HL-60 (cell line): ENCODE results near the gene DAPK1.

Experiments
- DNase-seq, 2 experiments: peaks; one replicate each; pipeline ENCODE4 v3.0.0-alpha.2; 2010 to 2020; ENCODE audit warnings: low read depth in 1 of 2, low spot score in 1 of 2
- H3K27ac ChIP-seq: fragments of 250-450 bp; sonication (Bioruptor Pico); replicated peaks from 2 replicates; pipeline ENCODE4 v1.5.1; 2020; ENCODE audit warnings: mild to moderate bottlenecking, moderate library complexity
- H3K27me3 ChIP-seq: fragments of 250-450 bp; sonication (Bioruptor Pico); 2 replicates; pipeline ENCODE4 v1.5.1; 2021; ENCODE audit warnings: mild to moderate bottlenecking, moderate library complexity; ENCODE audit not compliant: insufficient read depth, poor library complexity, severe bottlenecking
- H3K4me3 ChIP-seq: replicated peaks from 2 replicates; pipeline ENCODE4 v1.5.1; 2011; ENCODE audit warnings: mild to moderate bottlenecking, control low read depth, low read length; ENCODE audit not compliant: insufficient read depth
- CTCF ChIP-seq: IDR thresholded peaks from one replicate; pipeline ENCODE4 v1.5.1; 2011; ENCODE audit warnings: low read length, control low read depth, inconsistent platforms; ENCODE audit not compliant: insufficient read depth
- GABPA ChIP-seq: IDR thresholded peaks from 2 replicates; pipeline ENCODE4 v1.6.1; 2012; ENCODE audit warnings: low read depth
- POLR2AphosphoS5 ChIP-seq: IDR thresholded peaks from 2 replicates; pipeline ENCODE4 v1.6.1; 2012; ENCODE audit warnings: low read depth
- REST ChIP-seq: IDR thresholded peaks from 2 replicates; pipeline ENCODE4 v1.6.1; 2012; ENCODE audit warnings: low read depth; ENCODE audit not compliant: insufficient replicate concordance
- SPI1 ChIP-seq: IDR thresholded peaks from 2 replicates; pipeline ENCODE4 v1.6.1; 2012; ENCODE audit warnings: low read depth, mild to moderate bottlenecking, borderline replicate concordance

The DAPK1 gene

GRCh38 chr9:87618226-87618625 lies 120.6 kb downstream of the DAPK1 start:
- no peak overlapping the region for H3K4me3 ChIP-seq
- no peak overlapping the region for H3K27ac ChIP-seq
- H3K27me3 ChIP-seq = no peaks in the 10 kb centered on the region
- TF ChIP-seq POLR2AphosphoS5 (no peak), GABPA (no peak), CTCF (no peak), SPI1 (no peak), REST (no peak)
- DNase-seq = no peak

GRCh38 chr9:87618931-87619330 lies 121.3 kb downstream of the DAPK1 start:
- TF ChIP-seq POLR2AphosphoS5 = no peak
- no peak for TF ChIP-seq GABPA
- no peak for TF ChIP-seq REST
- TF ChIP-seq CTCF = no peak
- TF ChIP-seq SPI1 = no peak
- Histone ChIP-seq H3K4me3 (no peak overlapping the region), H3K27ac (no peak overlapping the region), H3K27me3 (no peaks in the 10 kb centered on the region)
- DNase-seq = no peak

GRCh38 chr9:87619346-87619745 lies 121.7 kb downstream of the DAPK1 start:
- no peaks in the 10 kb centered on the region for H3K27me3 ChIP-seq
- H3K27ac ChIP-seq = no peak overlapping the region
- H3K4me3 ChIP-seq = no peak overlapping the region
- TF ChIP-seq SPI1 (no peak), REST (no peak), CTCF (no peak), POLR2AphosphoS5 (no peak), GABPA (no peak)
- no peak for DNase-seq
